Suprapubic skin (tissue), 4 donors: Measurements from ENCODE around the gene ENOPH1. TPM values are rescaled to one million over a fixed set of nuclear protein-coding genes. Genes with fewer than 3 reads are reported as not detected.

ENCODE experiments used
- DNase-seq, 2 donors: peaks; one replicate each; pipeline ENCODE4 v3.0.0-alpha.2; 2019; ENCODE audit warnings: low spot score in 2 of 2
- H3K27ac ChIP-seq: fragments of 200-600 bp; sonication (generic); one replicate; pipeline ENCODE4 v1.5.1; 2019
- H3K27me3 ChIP-seq: fragments of 200-600 bp; sonication (generic); one replicate; pipeline ENCODE4 v1.5.1; 2019
- H3K36me3 ChIP-seq: fragments of 200-600 bp; sonication (generic); one replicate; pipeline ENCODE4 v1.5.1; 2019
- H3K4me1 ChIP-seq: fragments of 200-600 bp; sonication (generic); one replicate; pipeline ENCODE4 v1.5.1; 2019
- H3K4me3 ChIP-seq: fragments of 200-600 bp; sonication (generic); one replicate; pipeline ENCODE4 v1.5.1; 2019; ENCODE audit warnings: mild to moderate bottlenecking
- H3K9me3 ChIP-seq: fragments of 200-600 bp; sonication (generic); one replicate; pipeline ENCODE4 v1.5.1; 2019
- CTCF ChIP-seq, 2 donors: fragments of 200-600 bp in 1 of 2; fragments of 450-650 bp in 1 of 2; sonication (generic) in 1 of 2; IDR thresholded peaks; one replicate each; pipeline ENCODE4 v1.5.1; 2016 to 2019; ENCODE audit warnings: antibody characterized with exemption in 2 of 2, mild to moderate bottlenecking in 1 of 2, moderate library complexity in 1 of 2
- EP300 ChIP-seq: sonication (generic); formaldehyde crosslinking; IDR thresholded peaks from one replicate; pipeline ENCODE4 v1.6.1; 2017; ENCODE audit warnings: antibody characterized with exemption
- POLR2A ChIP-seq, 2 donors: fragments of 450-650 bp; IDR thresholded peaks; one replicate each; pipeline ENCODE4 v1.6.1; 2017; ENCODE audit warnings: antibody characterized with exemption in 2 of 2, mild to moderate bottlenecking in 2 of 2, moderate library complexity in 2 of 2
- POLR2AphosphoS5 ChIP-seq, 3 donors: sonication (generic); formaldehyde crosslinking; IDR thresholded peaks; one replicate each; pipeline ENCODE4 v1.6.1; 2017; ENCODE audit warnings: antibody characterized with exemption in 3 of 3
- WGBS: methylation state at CpG from one replicate; pipeline ENCODE4 v1.1.5; 2018; 5-methylcytosine and 5-hydroxymethylcytosine counted together
- total RNA-seq, 4 donors: library from RNA; depleted of rRNA; stranded (reverse); fragments of >200 nt; gene quantifications; one replicate each; pipeline ENCODE4 v1.1.0, GENCODE V29; 2016

Gene ENOPH1
- total RNA-seq, 4 donors from 2014 or later, result 31.2 to 36.1 (median 31.8) TPM

DNA sequence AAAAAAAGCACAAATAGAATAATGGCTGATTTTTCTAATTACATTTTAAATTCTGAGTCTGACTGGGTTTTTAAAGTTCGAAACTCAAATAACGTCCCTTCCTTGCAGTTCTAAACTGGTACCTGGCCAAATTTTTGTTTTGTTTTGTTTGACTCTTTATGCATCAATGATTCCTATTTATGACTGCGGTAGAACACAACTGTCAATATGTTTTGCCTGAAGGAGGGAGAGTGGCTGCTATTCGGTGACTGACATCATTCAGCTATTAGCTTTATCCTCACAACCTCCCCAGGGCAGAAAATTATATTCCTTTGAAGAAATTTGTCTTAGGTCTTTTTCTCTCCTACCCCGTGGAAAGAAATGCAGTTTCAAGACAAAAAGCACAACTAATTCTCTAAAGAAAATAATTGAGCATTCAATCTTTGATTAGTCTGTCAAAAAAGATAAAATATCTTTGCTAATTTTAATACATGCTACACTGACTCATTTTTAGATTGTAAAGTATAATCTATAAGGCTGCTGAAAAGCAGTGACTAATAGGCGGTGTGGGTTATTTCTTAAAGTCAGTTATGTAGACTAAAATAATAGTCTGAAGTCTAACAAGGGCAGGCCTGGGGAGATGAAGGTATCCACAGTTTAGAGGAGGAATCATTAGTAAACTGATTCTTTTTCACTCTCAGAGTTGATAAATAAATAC is 69.5 kb downstream of the ENOPH1 start:
- H3K27ac ChIP-seq, result no peak overlapping the region
- no peak for DNase-seq
- no peaks in the 10 kb centered on the region for H3K9me3 ChIP-seq
- no peaks in the 10 kb centered on the region for H3K4me1 ChIP-seq
- H3K36me3 ChIP-seq, result no peaks in the 10 kb centered on the region
- H3K27me3 ChIP-seq, result no peaks in the 10 kb centered on the region
- 77% methylated on average over 6 of the region's 6 CpGs for WGBS
- TF ChIP-seq POLR2AphosphoS5 (IDR thresholded peaks at IDR 0.05), result no peak
- TF ChIP-seq POLR2A (IDR thresholded peaks at IDR 0.05), result no peak
- no peak for TF ChIP-seq EP300
- no peak for TF ChIP-seq CTCF (IDR thresholded peaks at IDR 0.05)
- H3K4me3 ChIP-seq, result no peak overlapping the region

DNA sequence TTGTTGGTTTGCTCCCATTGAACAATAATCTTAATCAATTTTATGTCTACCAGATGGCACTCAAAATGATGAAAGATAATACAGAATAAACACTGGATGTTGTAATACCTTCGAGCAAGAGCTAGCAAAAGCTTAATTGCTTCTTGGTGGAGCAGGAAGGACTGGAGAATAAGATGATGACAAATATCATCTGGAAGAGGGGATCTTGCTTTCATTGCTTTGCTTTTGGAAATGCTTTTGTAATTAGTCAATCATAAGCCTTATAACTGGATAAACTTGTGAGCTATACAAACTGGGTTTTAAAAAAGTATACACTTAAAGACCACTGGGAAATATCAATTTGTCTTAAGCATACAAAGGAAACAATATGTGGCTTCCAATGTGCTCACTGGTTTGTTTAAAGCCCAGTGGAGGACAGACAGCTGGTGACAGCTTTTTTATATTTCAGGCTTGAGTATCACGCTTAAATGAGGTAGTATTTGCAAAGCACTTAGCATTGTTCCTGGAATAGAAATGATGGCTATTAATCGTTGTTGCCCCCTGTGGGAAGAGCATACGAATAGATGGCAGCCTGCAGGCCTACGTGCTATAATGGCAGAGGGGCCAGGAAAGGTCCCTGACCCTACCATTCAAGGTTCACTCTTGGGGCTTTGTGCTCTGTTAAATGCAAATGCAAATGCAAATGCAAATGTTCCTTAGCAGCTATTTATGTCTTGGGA is 70.2 kb downstream of the ENOPH1 start:
- no peak for TF ChIP-seq CTCF (IDR thresholded peaks at IDR 0.05)
- no peak for TF ChIP-seq POLR2AphosphoS5 (IDR thresholded peaks at IDR 0.05)
- no peak for TF ChIP-seq POLR2A (IDR thresholded peaks at IDR 0.05)
- TF ChIP-seq EP300, result no peak
- Histone ChIP-seq H3K27ac (no peak overlapping the region), H3K9me3 (no peaks in the 10 kb centered on the region), H3K4me1 (no peaks in the 10 kb centered on the region), H3K27me3 (no peaks in the 10 kb centered on the region), H3K4me3 (no peak overlapping the region), H3K36me3 (no peaks in the 10 kb centered on the region)
- DNase-seq, result no peak
- 59% methylated on average over 5 of the region's 5 CpGs for WGBS

DNA sequence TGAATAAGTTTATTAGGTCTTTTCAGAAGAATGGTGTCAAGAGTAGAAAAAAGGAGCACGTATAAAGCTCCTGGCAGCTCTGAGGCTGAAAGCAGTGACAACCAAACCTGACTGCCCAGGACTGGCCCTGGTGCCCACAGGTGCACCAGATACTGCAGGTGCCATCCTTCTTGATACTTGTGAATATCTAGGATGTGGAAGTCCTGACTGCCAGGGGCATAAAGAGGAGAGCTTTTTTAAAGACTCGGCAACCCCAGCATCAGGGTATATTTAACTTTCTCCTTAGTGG is 70.7 kb downstream of the ENOPH1 start:
- no peak overlapping the region for H3K27ac ChIP-seq
- no peak for DNase-seq
- no peak for TF ChIP-seq CTCF (IDR thresholded peaks at IDR 0.05)
- TF ChIP-seq EP300, result no peak
- H3K4me3 ChIP-seq, result no peak overlapping the region
- no peaks in the 10 kb centered on the region for H3K36me3 ChIP-seq
- H3K9me3 ChIP-seq, result no peaks in the 10 kb centered on the region
- WGBS, result 98% methylated on average over 2 of the region's 2 CpGs
- no peaks in the 10 kb centered on the region for H3K4me1 ChIP-seq
- no peaks in the 10 kb centered on the region for H3K27me3 ChIP-seq

- Histone ChIP-seq H3K27ac (no peak overlapping the region), H3K4me1 (no peaks in the 10 kb centered on the region), H3K9me3 (no peaks in the 10 kb centered on the region), H3K36me3 (no peaks in the 10 kb centered on the region), H3K4me3 (no peak overlapping the region), H3K27me3 (no peaks in the 10 kb centered on the region)
- TF ChIP-seq CTCF (IDR thresholded peaks at IDR 0.05) (no peak), POLR2A (IDR thresholded peaks at IDR 0.05) (no peak), POLR2AphosphoS5 (IDR thresholded peaks at IDR 0.05) (no peak), EP300 (no peak)
- DNase-seq, result no peak
Observed at GRCh38 chr4:82508011-82508410, 77.6 kb downstream of the ENOPH1 start.

DNA sequence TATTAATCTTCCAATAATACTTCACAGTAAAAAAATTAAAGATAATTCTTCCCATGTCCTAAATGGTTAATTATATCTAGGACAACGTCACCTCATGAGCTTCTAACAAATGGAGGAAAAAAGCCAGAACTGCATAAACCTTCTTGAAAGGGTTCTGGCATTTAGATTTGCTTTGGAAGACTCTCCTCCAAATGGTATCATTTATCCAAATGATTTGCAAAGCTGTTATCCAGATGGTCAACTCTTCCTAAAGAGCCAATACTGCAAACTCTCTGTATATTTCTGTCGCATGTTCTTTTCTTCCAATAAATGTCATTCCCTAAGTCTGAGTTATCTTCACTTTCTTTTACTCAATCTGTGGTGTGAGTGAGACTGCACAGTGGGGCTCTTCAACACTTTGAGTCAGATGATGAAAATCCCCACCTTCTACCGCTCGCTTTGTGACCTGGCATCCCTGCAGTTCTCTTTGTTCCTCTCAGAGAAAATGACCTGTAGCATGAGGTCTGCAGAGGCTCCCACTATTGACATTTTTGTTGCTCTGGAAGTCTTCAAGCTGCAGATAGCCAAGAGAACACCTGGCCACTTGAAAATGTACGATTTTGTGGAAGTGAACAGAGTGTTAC is 78.5 kb downstream of the ENOPH1 start:
- TF ChIP-seq POLR2AphosphoS5 (IDR thresholded peaks at IDR 0.05) (no peak), CTCF (IDR thresholded peaks at IDR 0.05) (no peak), EP300 (no peak), POLR2A (IDR thresholded peaks at IDR 0.05) (no peak)
- no peaks in the 10 kb centered on the region for H3K4me1 ChIP-seq
- no peak overlapping the region for H3K4me3 ChIP-seq
- WGBS, result 66% methylated on average over 5 of the region's 5 CpGs
- H3K36me3 ChIP-seq, result no peaks in the 10 kb centered on the region
- no peak overlapping the region for H3K27ac ChIP-seq
- no peak for DNase-seq
- H3K27me3 ChIP-seq, result no peaks in the 10 kb centered on the region
- no peaks in the 10 kb centered on the region for H3K9me3 ChIP-seq
